ENCODE data around the gene CPLANE2. TPM values are rescaled to one million over a fixed set of nuclear protein-coding genes. Genes with fewer than 3 reads are reported as not detected.
"Not testable (repeated sequence)": the region's sequence is repeated elsewhere in the genome, so short reads cannot be mapped to it uniquely, and the experiment has no call there.

CPLANE2 gene
- total RNA-seq, 4 donors from 2014 or later: 6.0 to 17.2 (median 10.4) TPM

DNA sequence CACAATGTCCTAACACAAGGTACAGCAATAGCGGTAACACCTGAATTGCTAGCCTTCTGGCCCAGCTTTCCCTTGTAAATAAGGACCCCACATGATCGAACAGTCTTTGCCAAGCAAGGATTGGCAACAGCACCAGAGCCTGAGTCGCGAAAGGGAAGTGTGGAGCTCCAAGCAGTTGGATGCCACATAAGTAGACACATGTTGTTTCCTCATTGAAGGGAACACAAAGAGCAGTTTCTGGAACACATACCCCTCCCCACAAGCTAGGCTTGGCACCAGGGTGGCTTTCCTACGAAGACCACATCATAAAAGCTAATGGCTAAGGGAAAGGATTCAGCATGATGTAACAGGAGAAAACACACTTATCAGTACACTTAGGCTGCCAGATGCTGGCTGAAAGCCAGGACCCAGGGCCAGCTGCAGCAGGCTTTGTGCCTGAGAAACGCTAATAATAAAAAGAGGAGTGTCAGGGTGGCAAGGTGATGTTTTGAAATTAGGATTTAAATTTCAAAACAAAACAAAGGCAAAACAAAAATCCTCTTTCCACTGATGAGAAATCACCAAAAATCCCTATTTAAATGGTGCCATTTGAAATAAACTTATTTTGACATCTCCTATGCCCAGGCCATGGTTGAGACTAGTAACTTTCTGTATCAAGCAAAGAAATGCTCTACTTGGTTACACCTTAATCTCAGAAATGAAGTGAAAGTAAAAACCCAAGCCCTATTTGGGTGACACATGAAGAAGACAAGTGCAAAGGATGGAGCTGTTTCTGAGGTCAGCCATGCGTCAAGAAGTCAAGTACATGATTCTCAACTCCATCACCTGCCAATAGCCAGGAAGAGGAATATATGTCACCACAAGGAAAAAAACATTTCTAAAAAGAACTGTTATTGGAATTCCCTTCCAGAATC, 11.9 kb upstream of the CPLANE2 start:
- DNase-seq (ENCODE audit: low spot score in 2 of 2): peak; percentile 84 to 95
- 19 to 21% methylated on average over 7 of the region's 7 CpGs for WGBS, 2 donors
- intact Hi-C loops (cut with DNase I; ENCODE audit: low total_unique reads): no loop called here
- TF ChIP-seq CTCF (IDR thresholded peaks at IDR 0.05) (no peak), POLR2A (IDR thresholded peaks at IDR 0.05) (no peak)
- no peak overlapping the region for H3K4me3 ChIP-seq (ENCODE audit: low read depth, poor library complexity, severe bottlenecking)

GRCh38 chr1:16248007-16248436, 11.0 kb upstream of the CPLANE2 start:
- TF ChIP-seq POLR2A (IDR thresholded peaks at IDR 0.05): no peak
- 62 to 79% methylated on average over 8 of the region's 8 CpGs for WGBS, 2 donors
- no peak overlapping the region for H3K4me3 ChIP-seq (ENCODE audit: low read depth, poor library complexity, severe bottlenecking)
- intact Hi-C loops (cut with DNase I; ENCODE audit: low total_unique reads): no loop called here
- DNase-seq (ENCODE audit: low spot score in 2 of 2): peak in 1 of 2 donors; percentile 76

DNA sequence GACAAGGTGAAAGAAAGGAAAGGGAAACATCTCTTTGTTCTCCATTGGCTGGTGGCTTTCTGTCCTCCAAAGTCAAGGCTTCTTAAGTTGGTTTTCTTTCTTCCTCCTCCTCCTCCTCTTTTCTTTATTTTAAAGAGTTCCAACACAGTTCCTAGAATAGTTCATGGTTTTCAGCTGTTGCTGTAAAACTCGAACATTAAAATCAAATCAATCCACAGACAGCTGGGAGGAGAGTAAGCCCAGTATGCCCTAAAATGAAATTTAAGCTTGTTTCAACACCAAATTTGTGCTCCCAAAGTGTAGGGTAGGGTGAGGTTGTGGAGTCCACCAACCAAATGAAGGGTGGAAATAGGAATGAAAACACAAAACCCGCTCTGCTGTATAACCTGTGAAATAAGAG, 10.5 kb upstream of the CPLANE2 start:
- DNase-seq (ENCODE audit: low spot score in 2 of 2): no peak
- 82 to 83% methylated on average over 2 of the region's 2 CpGs for WGBS, 2 donors
- TF ChIP-seq CTCF (IDR thresholded peaks at IDR 0.05) (no peak), POLR2A (IDR thresholded peaks at IDR 0.05) (no peak)
- intact Hi-C loops (cut with DNase I; ENCODE audit: low total_unique reads): no loop called here
- H3K4me3 ChIP-seq (ENCODE audit: low read depth, poor library complexity, severe bottlenecking): no peak overlapping the region

- DNase-seq (ENCODE audit: low spot score in 2 of 2): no peak
- 73 to 76% methylated on average over 5 of the region's 5 CpGs for WGBS, 2 donors
- no peak for TF ChIP-seq POLR2A (IDR thresholded peaks at IDR 0.05)
Measured at GRCh38 chr1:16246961-16247360, 10.0 kb upstream of the CPLANE2 start.

DNA sequence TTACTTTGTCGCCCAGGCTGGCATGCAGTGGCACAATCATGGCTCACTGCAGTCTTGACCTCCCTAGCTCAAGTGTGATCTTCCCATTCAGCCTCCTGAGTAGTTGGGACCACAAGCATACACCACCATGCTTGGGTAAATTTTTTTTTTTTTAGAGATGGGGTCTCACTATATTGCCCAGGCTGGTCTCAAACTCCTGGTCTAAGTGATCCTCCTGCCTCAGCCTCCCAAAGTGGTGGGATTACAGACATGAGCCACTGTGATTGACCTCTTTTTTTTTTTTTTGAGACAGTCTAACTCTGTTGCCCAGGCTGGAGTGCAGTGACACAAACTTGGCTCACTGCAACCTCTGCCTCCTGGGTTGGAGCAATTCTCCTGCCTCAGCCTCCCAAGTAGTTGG, 9.3 kb upstream of the CPLANE2 start:
- intact Hi-C loops (cut with DNase I; ENCODE audit: low total_unique reads); DNase-seq (ENCODE audit: low spot score in 2 of 2); H3K4me3 ChIP-seq (ENCODE audit: low read depth, poor library complexity, severe bottlenecking): not testable (repeated sequence)
- 92 to 94% methylated on average over 1 of the region's 1 CpG for WGBS, 2 donors

More at GRCh38 chr1:16246961-16247360, 10.0 kb upstream of the CPLANE2 start:
- intact Hi-C loops (cut with DNase I; ENCODE audit: low total_unique reads): no loop called here
- H3K4me3 ChIP-seq (ENCODE audit: low read depth, poor library complexity, severe bottlenecking): no peak overlapping the region

DNA sequence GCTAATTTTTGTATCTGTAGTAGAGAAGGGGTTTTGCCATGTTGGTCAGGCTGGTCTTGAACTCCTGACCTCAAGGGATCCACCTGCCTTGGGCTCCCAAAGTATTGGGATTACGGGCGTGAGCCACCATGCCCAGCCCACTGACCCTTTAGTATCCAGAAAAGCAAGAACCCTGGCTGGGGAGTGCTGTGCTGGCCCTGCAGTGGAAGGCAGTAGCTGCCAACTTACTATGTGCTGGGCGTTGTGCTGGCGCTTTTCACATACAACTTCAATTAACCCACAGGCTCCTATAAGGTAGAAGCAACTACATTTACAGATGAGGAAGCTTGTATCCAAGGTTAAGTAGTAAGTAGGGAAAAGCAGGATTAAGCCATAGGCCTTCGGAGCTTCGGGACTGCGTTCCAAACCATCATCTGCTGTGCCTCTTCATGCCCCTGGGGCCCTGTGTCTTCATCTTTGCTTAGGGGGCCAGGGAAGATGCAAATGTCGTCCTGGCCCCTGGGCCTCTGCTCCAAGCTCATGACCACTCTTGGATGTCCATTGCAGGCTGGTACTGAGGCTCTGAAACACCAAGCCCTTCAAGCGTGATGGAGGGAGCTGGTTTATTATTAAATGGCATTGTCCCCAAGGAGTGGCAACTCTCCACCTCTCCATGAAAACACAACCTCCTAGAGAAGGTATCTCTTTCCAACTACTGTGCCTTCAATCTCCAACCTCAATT, 8.7 kb upstream of the CPLANE2 start:
- no peak overlapping the region for H3K4me3 ChIP-seq (ENCODE audit: low read depth, poor library complexity, severe bottlenecking)
- peak in 1 of 2 donors; percentile 58 for DNase-seq (ENCODE audit: low spot score in 2 of 2)
- WGBS, 2 donors: 85 to 94% methylated on average over 9 of the region's 9 CpGs
- intact Hi-C loops (cut with DNase I; ENCODE audit: low total_unique reads): no loop called here
- TF ChIP-seq POLR2A (IDR thresholded peaks at IDR 0.05) (no peak), CTCF (IDR thresholded peaks at IDR 0.05) (no peak)

DNA sequence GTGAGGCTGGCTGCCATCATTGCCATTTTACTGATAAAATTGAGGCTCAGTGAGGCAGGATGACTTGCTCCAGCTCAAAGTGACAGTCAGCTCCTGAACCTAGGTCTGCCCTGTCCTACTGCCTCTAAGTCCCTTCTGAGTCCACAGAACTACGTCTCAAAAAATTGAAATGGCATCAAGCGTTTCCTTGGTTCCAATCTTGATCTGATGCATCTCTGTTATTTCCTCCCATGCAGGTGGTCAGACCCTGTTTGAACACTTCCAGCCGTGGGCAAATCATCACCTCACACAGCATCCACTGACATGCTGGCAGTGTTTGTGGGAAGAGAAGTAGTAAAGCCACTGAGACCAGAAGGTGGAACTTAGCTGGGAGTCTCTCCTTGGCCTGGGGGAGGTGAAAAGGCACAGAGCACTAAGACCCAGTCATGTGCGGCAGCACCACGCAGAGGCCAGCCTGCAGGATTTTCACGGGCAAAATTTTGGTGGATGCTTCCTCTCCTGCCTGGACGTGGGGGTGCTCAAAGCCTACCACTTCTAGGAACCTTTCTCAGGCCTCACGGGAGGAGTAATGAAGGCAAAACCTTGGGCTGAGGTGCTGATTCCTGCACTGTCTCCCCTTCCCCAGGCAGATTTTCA, 7.8 kb upstream of the CPLANE2 start:
- intact Hi-C loops (cut with DNase I; ENCODE audit: low total_unique reads): loop anchor here (5.0 kb wide), 1 partner anchor 167 kb away; no protein-coding TSS in a partner anchor
- DNase-seq (ENCODE audit: low spot score in 2 of 2): no peak
- WGBS, 2 donors: 70 to 77% methylated on average over 8 of the region's 8 CpGs
- H3K4me3 ChIP-seq (ENCODE audit: low read depth, poor library complexity, severe bottlenecking): no peak overlapping the region
- TF ChIP-seq POLR2A (IDR thresholded peaks at IDR 0.05) (no peak), CTCF (IDR thresholded peaks at IDR 0.05) (no peak)
